Cardiac muscle cell (in vitro differentiated cells and primary cell): Measurements from ENCODE around the gene TUBA1C. TPM values are rescaled to one million over a fixed set of nuclear protein-coding genes. Genes with fewer than 3 reads are reported as not detected.
"Not testable (repeated sequence)": the region's sequence is repeated elsewhere in the genome, so short reads cannot be mapped to it uniquely, and the experiment has no call there.

Source experiments
- DNase-seq, 2 donors: peaks; one replicate each; pipeline versions ENCODE4 v3.0.0 to v3.0.0-alpha.2; 2010 to 2017; ENCODE audit warnings: low read depth in 1 of 2, low spot score in 1 of 2
- H3K27ac ChIP-seq: fragments of 200-600 bp; sonication (generic); 2 replicates; pipeline ENCODE4 v1.5.1; 2016
- H3K27me3 ChIP-seq: fragments of 200-600 bp; sonication (generic); 2 replicates; pipeline ENCODE4 v1.6.0; 2016; ENCODE audit warnings: control low read depth
- H3K36me3 ChIP-seq: fragments of 200-600 bp; sonication (generic); 2 replicates; pipeline ENCODE4 v1.5.1; 2016; ENCODE audit warnings: control low read depth
- H3K4me1 ChIP-seq: fragments of 200-600 bp; sonication (generic); 2 replicates; pipeline ENCODE4 v1.8.1; 2017; ENCODE audit warnings: low read depth, mild to moderate bottlenecking, mixed run types
- H3K4me3 ChIP-seq: fragments of 200-600 bp; sonication (generic); 2 replicates; pipeline ENCODE4 v1.5.1; 2016; ENCODE audit warnings: mild to moderate bottlenecking
- H3K9me3 ChIP-seq: fragments of 200-600 bp; sonication (generic); 2 replicates; pipeline ENCODE4 v1.5.1; 2017; ENCODE audit warnings: low read depth, mild to moderate bottlenecking, control low read depth
- polyA plus RNA-seq: library from polyadenylated mRNA; unstranded; fragments of >200 nt; fragmentation: Nextera tagmentation; extraction: Ambion mirVana; gene quantifications from 2 replicates; pipeline ENCODE4 v1.2.1, GENCODE V29; 2016
- total RNA-seq: library from RNA; depleted of rRNA; stranded (reverse); fragments of >200 nt; gene quantifications from 2 replicates; pipeline ENCODE4 v1.2.3, GENCODE V29; 2016
- TF ChIP-seq, protein P1 (sequence below): IDR thresholded peaks from 2 replicates; pipeline ENCODE4 v1.5.1; 2012; ENCODE audit warnings: low read depth, mild to moderate bottlenecking, low read length

Gene TUBA1C
- total and polyA plus RNA-seq, 2 experiments from 2014 or later, result 49.1 to 151 TPM

DNA sequence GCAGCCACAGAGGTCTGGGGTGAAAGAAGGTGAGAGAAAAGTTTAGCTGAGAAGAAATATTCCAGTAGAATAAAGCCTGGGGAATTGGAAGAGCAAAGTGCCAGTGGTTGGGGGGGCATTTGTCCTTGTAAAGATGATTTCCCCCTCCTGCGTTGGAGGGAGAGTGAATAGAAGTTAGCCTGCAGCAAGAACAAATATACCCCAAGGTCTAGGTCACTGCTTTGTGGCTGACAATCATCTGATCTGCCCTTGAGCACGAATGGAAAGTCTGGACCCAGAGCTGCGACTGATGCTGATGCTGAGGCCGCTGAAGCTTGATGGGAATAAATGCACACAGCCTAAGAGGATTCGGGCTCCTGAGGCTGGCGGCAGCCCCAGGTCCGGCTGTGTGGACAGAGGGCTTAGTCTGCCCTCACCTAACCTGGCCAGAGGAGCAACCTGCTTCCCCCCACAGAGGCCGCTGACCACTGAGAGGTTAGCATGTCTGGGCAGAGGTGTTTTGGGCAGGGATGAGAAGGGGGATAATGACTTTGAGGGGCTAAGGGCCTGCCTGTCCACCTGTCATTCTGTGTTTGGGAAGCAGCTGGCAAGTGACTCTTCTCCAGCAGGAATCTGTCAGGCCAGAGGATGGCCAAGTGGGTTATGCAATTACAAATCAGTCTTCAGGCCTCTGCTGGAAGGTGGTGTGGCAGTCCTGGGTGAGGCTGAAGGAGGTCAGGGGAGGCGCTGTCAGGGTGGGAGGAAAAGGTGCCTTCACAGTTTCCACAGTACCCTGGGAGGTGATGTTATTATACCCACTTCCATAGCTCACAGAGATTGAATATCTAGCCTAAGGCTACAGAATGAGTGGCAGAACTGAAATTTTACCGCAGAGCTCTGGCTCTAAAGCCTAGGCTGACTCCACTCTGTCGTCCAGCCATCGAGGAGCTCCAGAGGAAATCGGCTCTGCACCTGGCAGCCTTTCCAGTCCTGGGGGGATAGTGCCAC, 11.7 kb downstream of the TUBA1C start:
- TF ChIP-seq, protein P1, sequence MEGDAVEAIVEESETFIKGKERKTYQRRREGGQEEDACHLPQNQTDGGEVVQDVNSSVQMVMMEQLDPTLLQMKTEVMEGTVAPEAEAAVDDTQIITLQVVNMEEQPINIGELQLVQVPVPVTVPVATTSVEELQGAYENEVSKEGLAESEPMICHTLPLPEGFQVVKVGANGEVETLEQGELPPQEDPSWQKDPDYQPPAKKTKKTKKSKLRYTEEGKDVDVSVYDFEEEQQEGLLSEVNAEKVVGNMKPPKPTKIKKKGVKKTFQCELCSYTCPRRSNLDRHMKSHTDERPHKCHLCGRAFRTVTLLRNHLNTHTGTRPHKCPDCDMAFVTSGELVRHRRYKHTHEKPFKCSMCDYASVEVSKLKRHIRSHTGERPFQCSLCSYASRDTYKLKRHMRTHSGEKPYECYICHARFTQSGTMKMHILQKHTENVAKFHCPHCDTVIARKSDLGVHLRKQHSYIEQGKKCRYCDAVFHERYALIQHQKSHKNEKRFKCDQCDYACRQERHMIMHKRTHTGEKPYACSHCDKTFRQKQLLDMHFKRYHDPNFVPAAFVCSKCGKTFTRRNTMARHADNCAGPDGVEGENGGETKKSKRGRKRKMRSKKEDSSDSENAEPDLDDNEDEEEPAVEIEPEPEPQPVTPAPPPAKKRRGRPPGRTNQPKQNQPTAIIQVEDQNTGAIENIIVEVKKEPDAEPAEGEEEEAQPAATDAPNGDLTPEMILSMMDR, result no peak
- Histone ChIP-seq H3K4me1 (no peaks in the 10 kb centered on the region), H3K27ac (no peak overlapping the region)

DNA sequence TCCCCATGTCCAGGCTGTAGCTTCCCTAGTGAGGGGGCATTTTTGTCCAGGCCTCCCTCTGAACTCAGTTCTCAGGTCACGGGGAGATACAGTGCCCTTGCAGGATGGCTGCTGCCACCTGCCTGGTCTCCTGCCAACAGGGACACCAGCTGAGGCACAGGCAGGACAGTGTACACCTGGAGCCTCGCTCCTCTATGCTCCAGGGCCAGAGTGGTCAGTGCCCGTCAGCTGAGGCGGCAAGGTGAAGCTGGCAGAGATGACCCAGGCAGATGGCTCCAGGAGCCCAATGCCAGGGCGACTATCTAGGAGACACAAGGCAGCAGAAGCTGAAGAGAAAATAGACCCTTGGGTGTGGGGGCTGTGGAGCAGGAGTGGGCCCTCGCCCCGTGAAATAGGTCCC, 12.6 kb downstream of the TUBA1C start:
- no peaks in the 10 kb centered on the region for H3K4me1 ChIP-seq
- no peak for DNase-seq
- H3K27ac ChIP-seq, result no peak overlapping the region
- TF ChIP-seq, protein P1, result no peak
- H3K36me3 ChIP-seq, result no peaks in the 10 kb centered on the region
- H3K4me3 ChIP-seq, result no peak overlapping the region
- no peaks in the 10 kb centered on the region for H3K27me3 ChIP-seq
- no peaks in the 10 kb centered on the region for H3K9me3 ChIP-seq

More for the DNA sequence above, 11.7 kb downstream of the TUBA1C start:
- Histone ChIP-seq H3K36me3 (no peaks in the 10 kb centered on the region), H3K4me3 (no peak overlapping the region), H3K9me3 (no peaks in the 10 kb centered on the region), H3K27me3 (no peaks in the 10 kb centered on the region)
- no peak for DNase-seq

DNA sequence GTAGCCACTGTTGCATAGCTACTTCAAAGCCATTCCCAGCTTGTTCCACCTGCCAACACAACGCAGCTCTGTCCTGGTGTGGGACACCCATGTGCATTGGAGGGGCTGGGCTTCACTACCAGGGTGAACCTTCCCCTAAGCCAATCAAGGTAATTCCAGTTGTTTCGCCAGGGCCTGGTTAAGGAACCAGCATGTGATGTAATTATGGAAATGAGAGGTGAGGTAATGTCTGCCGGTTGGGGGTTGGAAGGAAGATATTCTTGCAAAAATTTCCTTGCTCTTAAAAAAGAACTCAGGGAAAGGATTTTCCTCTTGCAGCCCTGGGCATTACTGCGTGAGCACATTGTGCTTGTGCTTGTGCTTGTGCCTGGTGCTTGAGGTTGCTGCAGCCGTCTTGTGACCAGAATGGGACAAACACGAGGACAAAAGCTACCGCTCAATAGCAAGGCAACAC, 14.9 kb downstream of the TUBA1C start:
- Histone ChIP-seq H3K4me1 (no peaks in the 10 kb centered on the region), H3K27ac (no peak overlapping the region), H3K36me3 (no peaks in the 10 kb centered on the region), H3K9me3 (no peaks in the 10 kb centered on the region), H3K4me3 (no peak overlapping the region), H3K27me3 (no peaks in the 10 kb centered on the region)
- no peak for DNase-seq
- TF ChIP-seq, protein P1, result no peak

DNA sequence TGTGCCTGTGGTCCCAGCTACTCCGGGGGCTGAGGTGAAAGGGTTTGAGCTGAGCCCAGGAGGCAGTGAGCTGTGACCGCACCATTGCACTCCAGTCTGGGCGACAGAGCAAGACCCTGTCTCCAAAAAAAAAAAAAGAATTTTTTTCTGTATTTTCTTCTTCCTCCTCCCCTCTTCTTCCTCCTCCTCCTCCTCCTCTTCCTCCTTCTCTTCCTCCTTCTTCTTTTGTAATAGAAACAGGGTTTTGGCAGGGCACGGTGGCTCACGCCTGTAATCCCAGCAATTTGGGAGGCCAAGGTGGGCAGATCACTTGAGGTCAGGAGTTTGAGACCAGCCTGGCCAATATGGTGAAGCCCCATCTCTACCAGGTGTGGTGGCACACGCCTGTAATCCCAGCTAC, 15.7 kb downstream of the TUBA1C start:
- not testable (repeated sequence) for H3K4me3 ChIP-seq, H3K9me3 ChIP-seq, H3K27me3 ChIP-seq, H3K4me1 ChIP-seq, H3K27ac ChIP-seq, H3K36me3 ChIP-seq, DNase-seq

DNA sequence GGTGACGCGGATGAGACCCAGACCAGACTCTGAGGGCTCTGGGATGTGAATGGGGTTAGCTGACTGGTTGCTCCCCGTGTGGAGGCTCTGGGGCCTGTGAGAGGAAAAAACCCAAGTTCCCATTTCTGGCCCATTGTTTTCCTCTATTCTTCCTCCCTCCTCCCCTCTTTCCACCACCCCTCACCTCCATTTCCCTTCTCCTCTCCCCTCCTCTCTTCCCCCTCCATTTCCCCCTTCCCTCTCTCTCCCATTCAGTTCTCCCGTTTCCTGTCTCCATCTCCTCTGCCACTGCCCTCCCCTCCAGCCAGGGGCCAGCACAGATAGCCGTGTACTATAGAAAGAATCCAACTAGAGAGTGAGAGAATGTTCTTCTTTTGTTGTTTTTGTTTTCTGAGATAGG, 17.4 kb downstream of the TUBA1C start:
- TF ChIP-seq, protein P1, result no peak
- no peaks in the 10 kb centered on the region for H3K9me3 ChIP-seq
- no peak overlapping the region for H3K27ac ChIP-seq
- H3K4me3 ChIP-seq, result no peak overlapping the region
- H3K4me1 ChIP-seq, result no peaks in the 10 kb centered on the region
- H3K36me3 ChIP-seq, result no peaks in the 10 kb centered on the region
- no peak for DNase-seq
- peaks cover 7% of the 10 kb centered on the region for H3K27me3 ChIP-seq

DNA sequence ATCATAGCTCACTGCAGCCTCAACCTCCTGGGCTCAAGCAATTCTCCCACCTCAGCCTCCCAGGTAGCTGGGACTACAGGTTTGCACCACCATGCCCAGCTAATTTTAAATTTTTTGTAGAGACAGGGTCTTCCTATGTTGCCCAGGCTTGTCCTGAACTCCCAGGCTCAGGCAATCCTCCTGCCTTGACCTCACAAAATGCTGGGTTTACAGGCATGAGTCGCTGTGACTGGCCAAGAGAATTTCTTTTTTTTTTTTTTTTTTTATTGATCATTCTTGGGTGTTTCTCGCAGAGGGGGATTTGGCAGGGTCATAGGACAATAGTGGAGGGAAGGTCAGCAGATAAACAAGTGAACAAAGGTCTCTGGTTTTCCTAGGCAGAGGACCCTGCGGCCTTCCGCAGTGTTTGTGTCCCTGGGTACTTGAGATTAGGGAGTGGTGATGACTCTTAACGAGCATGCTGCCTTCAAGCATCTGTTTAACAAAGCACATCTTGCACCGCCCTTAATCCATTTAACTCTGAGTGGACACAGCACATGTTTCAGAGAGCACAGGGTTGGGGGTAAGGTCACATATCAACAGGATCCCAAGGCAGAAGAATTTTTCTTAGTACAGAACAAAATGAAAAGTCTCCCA, 18.0 kb downstream of the TUBA1C start:
- H3K27ac ChIP-seq, H3K4me3 ChIP-seq, H3K36me3 ChIP-seq, H3K9me3 ChIP-seq, DNase-seq, H3K4me1 ChIP-seq: not testable (repeated sequence)
- H3K27me3 ChIP-seq, result peaks cover 12% of the 10 kb centered on the region
